Activated T-cell treated with anti-CD3 and anti-CD28 coated beads, Interleukin-2, amount 50 U/mL, for 48 hours (primary cell): ENCODE measurements around the gene TMEM200A.
A peak's percentile ranks its signal among the peaks of the same experiment; 100 is the strongest.
"Not testable (repeated sequence)": the region's sequence is repeated elsewhere in the genome, so short reads cannot be mapped to it uniquely, and the experiment has no call there.

ENCODE experiments used
- DNase-seq, 2 experiments: peaks; one replicate each; pipeline ENCODE4 v3.0.0-alpha.2; 2020

TMEM200A gene

GRCh38 chr6:130365166-130366106, at the start of gene TMEM200A:
TMEM200A (plus strand) TSS chr6:130366017; CDS start chr6:130440423, 74,406 bp downstream.
- peak; percentile 72 to 74 for DNase-seq

- no peak for DNase-seq
These were observed 44.9 kb upstream of the TMEM200A start for GRCh38 chr6:130320908-130321307.

GRCh38 chr6:130322673-130323268, 43.0 kb upstream of the TMEM200A start:
- DNase-seq = peak; percentile 30 to 42

DNA sequence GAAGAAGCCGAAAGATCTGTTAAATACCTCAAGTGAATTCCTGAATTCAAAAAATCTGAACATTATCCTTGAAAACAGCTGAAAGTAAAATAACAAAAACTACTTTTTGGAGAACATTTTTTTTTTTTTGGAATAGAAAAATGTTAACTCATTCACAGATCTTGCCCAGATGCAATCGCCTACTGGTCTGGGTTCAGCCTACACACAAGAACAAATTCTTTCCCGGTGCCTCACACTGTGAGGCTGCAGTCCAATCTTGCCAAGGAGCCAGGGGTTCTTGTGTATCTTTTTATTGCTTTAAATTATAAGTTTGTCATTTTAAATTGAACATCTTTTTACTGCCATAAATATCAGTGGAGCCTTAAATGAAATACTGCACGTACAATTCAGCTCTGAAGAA, 41.2 kb upstream of the TMEM200A start:
- DNase-seq = no peak

GRCh38 chr6:130326496-130326895, 39.3 kb upstream of the TMEM200A start:
- no peak for DNase-seq

GRCh38 chr6:130337534-130337933, 28.3 kb upstream of the TMEM200A start:
- DNase-seq = no peak

DNA sequence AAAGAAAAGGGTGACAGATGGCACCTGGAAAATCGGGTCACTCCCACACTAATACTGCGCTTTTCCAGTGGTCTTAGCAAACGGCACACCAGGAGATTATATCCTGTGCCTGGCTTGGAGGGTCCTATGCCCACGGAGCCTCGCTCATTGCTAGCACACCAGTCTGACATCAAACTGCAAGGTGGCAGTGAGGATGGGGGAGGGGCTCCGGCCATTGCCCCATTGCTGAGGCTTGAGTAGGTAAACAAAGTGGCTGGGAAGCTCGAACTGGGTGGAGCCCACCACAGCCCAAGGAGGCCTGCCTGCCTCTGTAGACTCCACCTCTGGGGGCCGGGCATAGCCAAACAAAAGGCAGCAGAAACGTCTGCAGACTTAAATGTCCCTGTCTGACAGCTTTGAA, 19.5 kb upstream of the TMEM200A start:
- DNase-seq = not testable (repeated sequence)

DNA sequence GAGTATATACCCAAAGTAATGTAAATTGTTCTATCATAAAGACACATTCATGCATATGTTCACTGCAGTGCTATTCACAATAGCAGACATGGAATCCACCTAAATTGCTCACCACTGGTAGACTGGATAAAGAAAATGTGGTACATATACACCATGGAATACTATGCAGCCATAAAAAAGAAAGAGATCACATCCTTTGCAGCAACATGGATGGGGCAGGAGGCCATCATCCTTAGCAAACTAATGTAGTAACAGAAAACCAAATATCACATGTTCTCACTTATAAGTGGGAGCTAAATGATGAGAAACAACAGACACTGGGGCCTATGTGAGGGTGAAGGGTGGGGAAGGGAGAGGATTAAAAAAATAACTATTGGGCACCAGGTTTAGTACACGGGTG, 11.5 kb upstream of the TMEM200A start:
- DNase-seq = no peak

DNA sequence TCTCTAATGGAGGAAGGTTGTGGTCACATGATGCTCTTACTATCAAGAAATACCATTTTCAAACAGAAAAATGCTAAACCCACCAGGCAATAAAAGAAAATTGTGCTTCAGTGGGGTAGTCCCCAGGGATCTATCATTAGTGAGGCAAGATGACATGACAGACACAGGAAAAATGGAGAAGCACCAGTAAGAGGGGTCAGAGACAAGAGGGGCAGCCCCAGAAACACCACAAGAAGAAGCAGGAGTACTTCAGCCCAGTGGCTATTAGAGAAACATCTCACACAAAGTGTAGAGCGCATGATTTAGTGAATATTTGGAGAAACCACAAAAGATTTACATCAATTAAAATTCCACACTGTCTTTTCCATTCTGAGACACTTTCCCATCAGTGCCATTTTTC, 10.2 kb upstream of the TMEM200A start:
- DNase-seq = no peak

- DNase-seq = no peak
These were observed 8.4 kb upstream of the TMEM200A start for GRCh38 chr6:130357436-130357835.

GRCh38 chr6:130359736-130360135, 6.1 kb upstream of the TMEM200A start:
- no peak for DNase-seq

DNA sequence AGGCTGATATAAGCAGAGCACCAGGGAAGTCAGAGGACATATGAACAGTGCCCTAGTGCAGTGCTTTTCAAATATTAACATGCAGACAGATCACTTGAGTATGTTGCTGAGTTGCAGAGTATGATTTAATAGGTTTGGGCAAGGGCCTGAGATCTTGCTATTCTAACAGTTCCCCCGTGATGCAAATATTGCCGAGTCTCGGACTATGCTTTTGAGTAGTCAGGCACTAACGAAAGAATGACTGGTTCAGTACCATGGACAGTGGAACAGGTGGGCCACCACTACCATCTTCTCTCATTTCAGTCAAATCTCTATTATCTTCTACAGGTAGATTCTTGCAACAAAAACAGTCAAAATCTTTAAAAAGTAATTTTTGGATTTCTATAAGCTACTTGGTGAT, 3.7 kb upstream of the TMEM200A start:
- DNase-seq = no peak

- no peak for DNase-seq
These were observed 1.5 kb upstream of the TMEM200A start for GRCh38 chr6:130364224-130364780.

- peak; percentile 50 to 52 for DNase-seq
These were observed 539 bp downstream of the TMEM200A start for GRCh38 chr6:130366107-130367005.

- no peak for DNase-seq
These were observed 1.9 kb downstream of the TMEM200A start for GRCh38 chr6:130367767-130368166.

DNA sequence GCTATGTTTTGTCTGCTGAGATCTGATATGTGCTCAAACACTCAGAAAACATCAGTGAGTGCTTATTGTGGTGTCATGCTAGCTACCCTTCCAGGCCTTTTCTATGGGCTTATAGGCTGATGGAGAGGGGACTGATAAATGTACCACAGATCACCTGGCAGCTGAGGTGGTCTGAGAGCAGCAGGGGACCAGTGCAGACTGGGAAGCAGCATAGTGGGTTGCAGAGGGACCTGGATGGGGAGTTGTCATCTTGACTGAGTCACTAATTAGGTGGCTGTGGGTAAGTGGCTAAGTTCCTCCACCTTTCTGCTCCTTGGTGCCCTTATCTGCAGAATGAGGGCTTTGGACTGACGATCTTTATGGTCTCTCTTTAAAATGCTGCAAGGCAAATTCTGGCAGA, 2.8 kb downstream of the TMEM200A start:
- DNase-seq = no peak

GRCh38 chr6:130369831-130370230, 4.0 kb downstream of the TMEM200A start:
- no peak for DNase-seq

DNA sequence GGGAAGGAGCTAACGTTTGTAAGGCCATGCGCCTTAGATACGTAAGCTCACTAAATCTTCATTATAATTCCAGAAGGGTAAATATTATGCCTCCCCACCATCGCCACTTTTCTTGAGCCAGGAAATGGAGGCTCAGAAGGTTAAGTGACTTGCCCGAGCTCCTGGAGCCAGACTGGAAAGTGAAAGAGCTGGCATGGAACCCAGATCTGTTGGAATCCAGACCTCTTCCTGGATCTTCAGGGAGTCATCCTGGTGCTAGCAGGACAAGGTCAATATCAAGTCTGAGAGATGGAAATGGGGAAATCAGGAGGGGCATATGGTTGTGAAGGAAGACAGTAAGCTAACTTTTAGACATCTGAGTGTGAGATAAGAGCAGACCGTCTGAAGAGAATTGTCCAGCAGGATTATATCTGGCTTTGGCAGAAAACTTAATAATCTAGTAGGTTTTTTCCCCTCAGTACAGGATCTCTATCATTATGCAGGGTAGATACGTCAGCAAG, 6.2 kb downstream of the TMEM200A start:
- no peak for DNase-seq

GRCh38 chr6:130372786-130373185, 7.0 kb downstream of the TMEM200A start:
- DNase-seq = no peak

DNA sequence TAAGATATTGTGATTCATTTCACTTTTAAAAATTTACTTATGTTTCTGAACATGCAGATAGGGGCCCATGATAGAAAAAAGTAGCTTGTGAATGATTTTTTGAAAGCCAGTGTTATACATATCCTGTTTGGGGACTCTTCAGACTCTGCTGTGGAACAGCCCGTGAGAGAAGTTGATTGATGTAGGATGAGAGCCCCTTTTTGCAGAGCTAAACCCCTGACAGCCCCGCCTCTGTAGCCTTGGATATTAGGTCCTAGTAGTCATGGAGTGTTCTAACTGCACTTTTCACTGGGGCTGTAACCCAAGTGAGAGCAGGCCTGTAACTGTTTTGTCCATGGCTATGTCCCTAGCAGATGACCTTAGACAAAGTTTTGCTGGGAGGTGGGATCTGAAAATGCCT, 8.2 kb downstream of the TMEM200A start:
- no peak for DNase-seq

DNA sequence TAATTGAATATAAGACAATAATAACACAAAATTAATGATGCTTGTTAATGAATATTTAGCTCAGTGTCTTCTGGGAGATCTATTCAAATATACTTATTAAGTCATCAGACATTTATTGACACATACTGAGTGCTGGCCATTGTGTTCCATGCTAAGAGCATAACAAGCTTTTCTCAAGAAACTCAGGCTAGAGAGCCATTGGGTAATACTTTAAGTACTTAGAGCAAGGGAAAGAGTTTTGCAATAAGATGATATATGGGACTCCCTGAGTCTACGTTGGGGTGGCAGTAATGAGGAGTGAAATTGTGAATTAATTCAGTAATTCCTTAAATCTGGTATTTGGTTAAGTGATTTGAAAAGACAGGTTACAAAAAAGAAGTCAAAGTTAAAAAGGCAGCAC, 11.1 kb downstream of the TMEM200A start:
- DNase-seq = no peak

- DNase-seq = no peak
These were observed 11.6 kb downstream of the TMEM200A start for GRCh38 chr6:130377371-130377770.

DNA sequence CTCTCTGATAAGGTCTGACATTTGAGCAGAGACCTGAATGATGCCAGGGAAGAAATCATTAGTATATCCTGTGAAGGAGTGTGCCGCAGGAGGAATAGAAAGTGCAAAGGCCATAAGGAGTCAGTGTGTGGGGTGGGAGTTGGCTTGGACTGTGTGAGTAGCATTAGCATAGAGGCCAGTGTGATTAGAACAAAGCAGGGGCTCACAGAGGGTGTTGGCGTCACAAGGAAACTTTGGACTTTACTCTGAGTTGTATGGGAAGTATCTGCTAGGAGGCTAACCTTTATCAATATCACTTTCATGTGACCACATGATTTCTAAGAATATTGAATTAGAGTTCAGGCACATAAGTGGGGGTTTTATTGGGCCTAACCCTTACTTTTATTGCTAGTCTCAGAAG, 12.1 kb downstream of the TMEM200A start:
- DNase-seq = no peak
